CD14-positive monocyte (primary cell): ENCODE results near the gene C10orf67. TPM values are rescaled to one million over a fixed set of nuclear protein-coding genes. Genes with fewer than 3 reads are reported as not detected.

ENCODE experiments used
- DNase-seq, 3 donors: peaks; one replicate each; pipeline ENCODE4 v3.0.0-alpha.2; 2011 to 2022
- H2AFZ ChIP-seq: 2 replicates; pipeline ENCODE4 v1.6.0; 2012; ENCODE audit warnings: mild to moderate bottlenecking, low read depth, low read length, inconsistent platforms; ENCODE audit not compliant: insufficient read depth, poor library complexity, severe bottlenecking
- H3K27ac ChIP-seq, 2 donors: 1 replicate in 1 of 2; 2 replicates in 1 of 2; pipeline ENCODE4 v1.5.1; 2012 to 2013; ENCODE audit warnings: low read length in 2 of 2, control low read depth in 1 of 2, inconsistent platforms in 1 of 2, low read depth in 1 of 2, mild to moderate bottlenecking in 1 of 2
- H3K27me3 ChIP-seq, 2 donors: one replicate each; pipeline versions ENCODE4 v1.6.0 to v1.6.1; 2011 to 2013; ENCODE audit warnings: low read length in 2 of 2; ENCODE audit not compliant: control insufficient read depth in 2 of 2, insufficient read depth in 2 of 2
- H3K36me3 ChIP-seq, 2 donors: replicated peaks in 1 of 2; 1 replicate in 1 of 2; 2 replicates in 1 of 2; pipeline versions ENCODE4 v1.5.1 to v1.6.1; 2012 to 2013; ENCODE audit warnings: low read length in 2 of 2, control low read depth in 1 of 2, inconsistent platforms in 1 of 2, mild to moderate bottlenecking in 1 of 2; ENCODE audit not compliant: insufficient read depth in 2 of 2, control insufficient read depth in 1 of 2
- H3K4me1 ChIP-seq, 2 donors: 1 replicate in 1 of 2; 2 replicates in 1 of 2; pipeline versions ENCODE4 v1.5.1 to v1.6.1; 2012 to 2013; ENCODE audit warnings: low read length in 2 of 2, control low read depth in 1 of 2, inconsistent platforms in 1 of 2, mild to moderate bottlenecking in 1 of 2, moderate library complexity in 1 of 2; ENCODE audit not compliant: insufficient read depth in 2 of 2, control insufficient read depth in 1 of 2
- H3K4me2 ChIP-seq: replicated peaks from 2 replicates; pipeline ENCODE3; 2012; ENCODE audit warnings: low read length, moderate library complexity, mild to moderate bottlenecking; ENCODE audit not compliant: poor library complexity, severe bottlenecking; ENCODE audit errors: extremely low read depth
- H3K4me3 ChIP-seq, 3 experiments: fragments of 200-600 bp in 1 of 3; sonication (generic) in 1 of 3; replicated peaks in 1 of 3; 1 replicate in 2 of 3; 2 replicates in 1 of 3; pipeline ENCODE4 v1.5.1; 2011 to 2013; ENCODE audit warnings: low read length in 3 of 3, mild to moderate bottlenecking in 3 of 3, control low read depth in 2 of 3, low read depth in 2 of 3, inconsistent platforms in 1 of 3, moderate library complexity in 1 of 3
- H3K79me2 ChIP-seq: 2 replicates; pipeline ENCODE4 v1.6.0; 2012; ENCODE audit warnings: mild to moderate bottlenecking, control low read depth, inconsistent platforms, low read length, moderate library complexity; ENCODE audit not compliant: insufficient read depth
- H3K9ac ChIP-seq: 2 replicates; pipeline ENCODE4 v1.6.0; 2017; ENCODE audit warnings: low read length, mild to moderate bottlenecking; ENCODE audit not compliant: insufficient read depth, poor library complexity, severe bottlenecking
- H3K9me3 ChIP-seq, 2 donors: replicated peaks in 1 of 2; 1 replicate in 1 of 2; 2 replicates in 1 of 2; pipeline versions ENCODE4 v1.5.1 to v1.6.1; 2012 to 2013; ENCODE audit warnings: low read length in 2 of 2, control low read depth in 1 of 2; ENCODE audit not compliant: control insufficient read depth in 1 of 2, insufficient read depth in 1 of 2
- H4K20me1 ChIP-seq: 2 replicates; pipeline ENCODE4 v1.6.0; 2012; ENCODE audit warnings: mild to moderate bottlenecking, low read length, control low read depth, moderate library complexity; ENCODE audit not compliant: insufficient read depth
- H3K27ac Mint-ChIP-seq, 7 donors: one replicate each; pipeline ENCODE4 v1.8.0; 2020; ENCODE audit warnings: mild to moderate bottlenecking in 7 of 7, mixed read lengths in 7 of 7, moderate library complexity in 6 of 7, inconsistent platforms in 2 of 7
- H3K27me3 Mint-ChIP-seq, 3 donors: one replicate each; pipeline ENCODE4 v1.8.0; 2021 to 2022; ENCODE audit warnings: low read depth in 3 of 3, mild to moderate bottlenecking in 3 of 3, mixed read lengths in 3 of 3, moderate library complexity in 3 of 3, inconsistent platforms in 1 of 3
- H3K36me3 Mint-ChIP-seq, 2 donors: one replicate each; pipeline ENCODE4 v1.8.0; 2020; ENCODE audit warnings: mixed read lengths in 2 of 2, inconsistent platforms in 1 of 2, mild to moderate bottlenecking in 1 of 2
- H3K4me1 Mint-ChIP-seq: one replicate; pipeline ENCODE4 v1.8.0; 2020; ENCODE audit warnings: mild to moderate bottlenecking, mixed read lengths
- H3K4me3 Mint-ChIP-seq, 2 donors: one replicate each; pipeline ENCODE4 v1.8.0; 2020; ENCODE audit warnings: mild to moderate bottlenecking in 2 of 2, mixed read lengths in 2 of 2, moderate library complexity in 1 of 2
- H3K9me3 Mint-ChIP-seq, 7 donors: one replicate each; pipeline ENCODE4 v1.8.0; 2020 to 2022; ENCODE audit warnings: mixed read lengths in 7 of 7, mild to moderate bottlenecking in 6 of 7, moderate library complexity in 6 of 7, inconsistent platforms in 2 of 7
- WGBS: methylation state at CpG from one replicate; pipeline ENCODE4 v1.1.5; 2013; ENCODE audit warnings: missing lambda C conversion rate; ENCODE audit not compliant: insufficient coverage; 5-methylcytosine and 5-hydroxymethylcytosine counted together
- intact Hi-C, 2 donors: fragments of 100-400 bp; cut with micrococcal nuclease; formaldehyde crosslinking; loops; one replicate each; pipeline versions ENCODE4 v1.15.0 to v1.15.1; 2023
- polyA plus RNA-seq, 3 donors: library from polyadenylated mRNA; depleted of rRNA in 1 of 3; unstranded in 2 of 3; stranded (reverse) in 1 of 3; fragments of 300-500 nt in 2 of 3; fragments of >200 nt in 1 of 3; fragmentation: Illumina TruSeq in 2 of 3; gene quantifications; 1 replicate in 2 of 3; 2 replicates in 1 of 3; pipeline ENCODE4 v1.2.3, GENCODE V29; 2012 to 2021
- TF ChIP-seq, protein P1 (sequence below): fragments of 200-600 bp; IDR thresholded peaks from one replicate; pipeline ENCODE4 v1.8.0; 2022; ENCODE audit warnings: antibody characterized with exemption, mild to moderate bottlenecking

Gene C10orf67
- polyA plus RNA-seq, 3 donors: not detected

- whole genome bisulfite sequencing: 8% methylated on average over 12 of the region's 19 CpGs
- no peaks in the 10 kb centered on the region for H3K4me1 ChIP-seq
- intact Hi-C loops: no loop called here
- H2AFZ ChIP-seq: no peak overlapping the region
- Mint-ChIP-seq H3K4me3 (peak overlapping the region in 1 of 2 donors; percentile 87), H3K36me3 (no peaks in the 10 kb centered on the region), H3K4me1 (peaks cover 1% of the 10 kb centered on the region), H3K9me3 (peaks cover 0 to 19% (median 2%) of the 10 kb centered on the region in 7 donors), H3K27me3 (peaks cover 82 to 95% (median 88%) of the 10 kb centered on the region in 3 donors), H3K27ac (no peak overlapping the region)
- H3K4me2 ChIP-seq: no peak overlapping the region
- no peak for DNase-seq
- H3K79me2 ChIP-seq: no peaks in the 10 kb centered on the region
- H4K20me1 ChIP-seq: no peaks in the 10 kb centered on the region
- no peaks in the 10 kb centered on the region for H3K36me3 ChIP-seq
- H3K9ac ChIP-seq: no peak overlapping the region
- peaks cover 0 to 35% of the 10 kb centered on the region in 2 donors for H3K9me3 ChIP-seq
- no peak overlapping the region for H3K4me3 ChIP-seq
- H3K27me3 ChIP-seq: peaks cover 69 to 85% of the 10 kb centered on the region in 2 donors
- TF ChIP-seq, protein P1, sequence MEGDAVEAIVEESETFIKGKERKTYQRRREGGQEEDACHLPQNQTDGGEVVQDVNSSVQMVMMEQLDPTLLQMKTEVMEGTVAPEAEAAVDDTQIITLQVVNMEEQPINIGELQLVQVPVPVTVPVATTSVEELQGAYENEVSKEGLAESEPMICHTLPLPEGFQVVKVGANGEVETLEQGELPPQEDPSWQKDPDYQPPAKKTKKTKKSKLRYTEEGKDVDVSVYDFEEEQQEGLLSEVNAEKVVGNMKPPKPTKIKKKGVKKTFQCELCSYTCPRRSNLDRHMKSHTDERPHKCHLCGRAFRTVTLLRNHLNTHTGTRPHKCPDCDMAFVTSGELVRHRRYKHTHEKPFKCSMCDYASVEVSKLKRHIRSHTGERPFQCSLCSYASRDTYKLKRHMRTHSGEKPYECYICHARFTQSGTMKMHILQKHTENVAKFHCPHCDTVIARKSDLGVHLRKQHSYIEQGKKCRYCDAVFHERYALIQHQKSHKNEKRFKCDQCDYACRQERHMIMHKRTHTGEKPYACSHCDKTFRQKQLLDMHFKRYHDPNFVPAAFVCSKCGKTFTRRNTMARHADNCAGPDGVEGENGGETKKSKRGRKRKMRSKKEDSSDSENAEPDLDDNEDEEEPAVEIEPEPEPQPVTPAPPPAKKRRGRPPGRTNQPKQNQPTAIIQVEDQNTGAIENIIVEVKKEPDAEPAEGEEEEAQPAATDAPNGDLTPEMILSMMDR: no peak
- H3K27ac ChIP-seq: no peak overlapping the region
Measured at GRCh38 chr10:23193435-23194074, 151.0 kb downstream of the C10orf67 start.

DNA sequence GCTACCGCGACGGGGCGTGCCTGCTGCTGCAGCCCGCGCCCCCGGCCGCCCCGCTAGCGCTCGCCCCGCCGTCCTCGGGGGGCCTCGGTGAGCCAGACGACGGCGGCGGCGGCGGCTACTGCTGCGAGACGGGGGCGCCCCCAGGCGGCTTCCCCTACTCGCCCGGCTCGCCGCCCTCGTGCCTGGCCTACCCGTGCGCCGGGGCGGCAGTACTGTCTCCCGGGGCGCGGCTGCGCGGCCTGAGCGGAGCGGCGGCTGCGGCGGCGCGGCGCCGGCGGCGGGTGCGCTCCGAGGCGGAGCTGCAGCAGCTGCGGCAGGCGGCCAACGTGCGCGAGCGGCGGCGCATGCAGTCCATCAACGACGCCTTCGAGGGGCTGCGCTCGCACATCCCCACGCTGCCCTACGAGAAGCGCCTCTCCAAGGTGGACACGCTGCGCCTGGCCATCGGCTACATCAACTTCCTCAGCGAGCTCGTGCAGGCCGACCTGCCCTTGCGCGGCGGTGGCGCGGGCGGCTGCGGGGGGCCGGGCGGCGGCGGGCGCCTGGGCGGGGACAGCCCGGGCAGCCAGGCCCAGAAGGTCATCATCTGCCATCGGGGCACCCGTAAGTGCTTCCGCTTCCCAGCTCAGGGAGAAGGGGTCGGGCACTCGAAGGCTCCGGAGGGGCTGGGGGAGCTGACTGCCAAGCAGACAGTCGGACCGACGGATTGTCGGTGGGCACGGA lies 151.7 kb downstream of the C10orf67 start:
- Mint-ChIP-seq H3K27me3 (peaks cover 81 to 94% (median 84%) of the 10 kb centered on the region in 3 donors), H3K27ac (peak overlapping the region in 1 of 7 donors; percentile 30), H3K36me3 (no peaks in the 10 kb centered on the region), H3K4me1 (peaks cover 1% of the 10 kb centered on the region), H3K9me3 (peaks cover 0 to 19% (median 2%) of the 10 kb centered on the region in 7 donors), H3K4me3 (peak overlapping the region in 1 of 2 donors; percentile 87)
- Histone ChIP-seq H3K27me3 (peaks cover 67 to 85% of the 10 kb centered on the region in 2 donors), H3K9ac (no peak overlapping the region), H3K27ac (no peak overlapping the region), H3K36me3 (no peaks in the 10 kb centered on the region), H3K4me1 (no peaks in the 10 kb centered on the region), H4K20me1 (no peaks in the 10 kb centered on the region), H3K79me2 (no peaks in the 10 kb centered on the region), H3K4me3 (no peak overlapping the region), H2AFZ (no peak overlapping the region), H3K9me3 (peaks cover 0 to 28% of the 10 kb centered on the region in 2 donors), H3K4me2 (no peak overlapping the region)
- 2% methylated on average over 100 of the region's 100 CpGs for WGBS
- intact Hi-C loops: no loop called here
- no peak for DNase-seq
- TF ChIP-seq, protein P1: no peak
